SK-N-SH (cell line): ENCODE results near the gene MAPK10. TPM values are rescaled to one million over a fixed set of nuclear protein-coding genes. Genes with fewer than 3 reads are reported as not detected.

Source experiments
- CTCF ChIA-PET: fragments of 300-600, 350-600 bp; formaldehyde crosslinking; extraction: SDS; loops from one replicate; lab custom pipeline; 2021; lab: Yijun Ruan, JAX
- POLR2A ChIA-PET: fragments of 350-600 bp; sonication (Branson Sonifier 250); formaldehyde crosslinking; extraction: SDS; loops from one replicate; lab custom pipeline; 2020; ENCODE audit warnings: antibody characterized with exemption, inconsistent platforms; lab: Yijun Ruan, JAX
- DNase-seq: peaks from one replicate; pipeline ENCODE4 v3.0.0; 2012
- H2AFZ ChIP-seq: fragments of 200-600 bp; sonication (generic); 2 replicates; pipeline ENCODE4 v1.8.1; 2016; ENCODE audit warnings: antibody characterized with exemption, mild to moderate bottlenecking, low read depth
- H3F3A ChIP-seq: fragments of 200-600 bp; sonication (generic); replicated peaks from 2 replicates; pipeline ENCODE3; 2016; ENCODE audit warnings: antibody characterized with exemption, mild to moderate bottlenecking; ENCODE audit not compliant: insufficient read depth
- H3K27ac ChIP-seq, 2 experiments: fragments of 200-500 bp in 1 of 2; fragments of 200-600 bp in 1 of 2; sonication (Bioruptor generic) in 1 of 2; sonication (generic), shearing (Covaris generic) in 1 of 2; 2 replicates each; pipeline versions ENCODE4 v1.5.1 to v1.6.1; 2014 to 2016; ENCODE audit warnings: low read depth in 2 of 2, inconsistent platforms in 1 of 2, low read length in 1 of 2, mild to moderate bottlenecking in 1 of 2, mixed read lengths in 1 of 2
- H3K27me3 ChIP-seq: fragments of 200-600 bp; sonication (generic), shearing (Covaris generic); 2 replicates; pipeline ENCODE4 v1.6.1; 2016; ENCODE audit warnings: mixed run types; ENCODE audit not compliant: insufficient read depth
- H3K36me3 ChIP-seq, 2 experiments: fragments of 200-500 bp in 1 of 2; fragments of 200-600 bp in 1 of 2; sonication (Bioruptor generic) in 1 of 2; sonication (generic) in 1 of 2; replicated peaks in 1 of 2; 2 replicates each; pipeline versions ENCODE3 to v1.5.1; 2014 to 2016; ENCODE audit warnings: low read length in 1 of 2, mild to moderate bottlenecking in 1 of 2; ENCODE audit not compliant: insufficient read depth in 2 of 2, control insufficient read depth in 1 of 2
- H3K4me1 ChIP-seq, 2 experiments: fragments of 200-500 bp in 1 of 2; fragments of 200-600 bp in 1 of 2; sonication (Bioruptor generic) in 1 of 2; sonication (generic), shearing (Covaris generic) in 1 of 2; 2 replicates each; pipeline versions ENCODE4 v1.5.1 to v1.6.1; 2014 to 2016; ENCODE audit warnings: low read depth in 1 of 2, low read length in 1 of 2, mixed run types in 1 of 2; ENCODE audit not compliant: insufficient read depth in 2 of 2, control insufficient read depth in 1 of 2
- H3K4me2 ChIP-seq: fragments of 200-600 bp; sonication (generic), shearing (Covaris generic); 2 replicates; pipeline ENCODE4 v1.6.1; 2017; ENCODE audit warnings: mixed run types
- H3K4me3 ChIP-seq, 2 experiments: fragments of 200-500 bp in 1 of 2; fragments of 200-600 bp in 1 of 2; sonication (Bioruptor generic) in 1 of 2; sonication (generic), shearing (Covaris generic) in 1 of 2; 2 replicates each; pipeline versions ENCODE4 v1.5.1 to v1.8.1; 2014 to 2016; ENCODE audit warnings: low read depth in 2 of 2, inconsistent platforms in 1 of 2, low read length in 1 of 2, mild to moderate bottlenecking in 1 of 2, mixed read lengths in 1 of 2, moderate library complexity in 1 of 2
- H3K79me2 ChIP-seq: fragments of 200-600 bp; sonication (generic); 2 replicates; pipeline ENCODE4 v1.8.1; 2017; ENCODE audit warnings: mild to moderate bottlenecking; ENCODE audit not compliant: insufficient read depth
- H3K9ac ChIP-seq: fragments of 200-600 bp; sonication (generic); 2 replicates; pipeline ENCODE4 v1.6.1; 2017; ENCODE audit warnings: mixed run types
- H3K9me2 ChIP-seq: fragments of 200-600 bp; sonication (generic); 2 replicates; pipeline ENCODE4 v1.6.1; 2017; ENCODE audit warnings: mixed run types
- H3K9me3 ChIP-seq: fragments of 200-600 bp; sonication (generic); 2 replicates; pipeline ENCODE4 v1.6.1; 2017; ENCODE audit warnings: mixed run types, mild to moderate bottlenecking, moderate library complexity
- H4K20me1 ChIP-seq: fragments of 200-600 bp; sonication (generic); 2 replicates; pipeline ENCODE4 v1.6.1; 2017; ENCODE audit warnings: mild to moderate bottlenecking, mixed run types; ENCODE audit not compliant: insufficient read depth
- CHD2 ChIP-seq: fragments of 150-350 bp; IDR thresholded peaks from 2 replicates; pipeline ENCODE4 v1.6.1; 2018; ENCODE audit warnings: low read length; ENCODE audit not compliant: partially characterized antibody
- EP300 ChIP-seq, 2 experiments: IDR thresholded peaks; 2 replicates each; pipeline versions ENCODE4 v1.4.0 to v1.6.1; 2012; ENCODE audit warnings: borderline replicate concordance in 1 of 2, low read depth in 1 of 2, low read length in 1 of 2
- FOXM1 ChIP-seq: IDR thresholded peaks from 2 replicates; pipeline ENCODE4 v1.4.0; 2012; ENCODE audit warnings: low read depth, mild to moderate bottlenecking
- MXI1 ChIP-seq: IDR thresholded peaks from 2 replicates; pipeline ENCODE4 v1.6.1; 2012; ENCODE audit warnings: mild to moderate bottlenecking, low read depth, low read length, improper control_type of control experiment
- NFIC ChIP-seq: IDR thresholded peaks from 2 replicates; pipeline ENCODE4 v1.4.0; 2012; ENCODE audit warnings: borderline replicate concordance
- NRF1 ChIP-seq: IDR thresholded peaks from 2 replicates; pipeline ENCODE4 v1.6.1; 2012; ENCODE audit warnings: low read depth, mild to moderate bottlenecking, low read length
- RCOR1 ChIP-seq: fragments of 150-350 bp; IDR thresholded peaks from 2 replicates; pipeline ENCODE4 v1.6.1; 2017; ENCODE audit warnings: antibody characterized with exemption, low read length
- RFX5 ChIP-seq: IDR thresholded peaks from 2 replicates; pipeline ENCODE4 v1.6.1; 2012; ENCODE audit warnings: mild to moderate bottlenecking, improper control_type of control experiment, low read length
- SIN3A ChIP-seq: IDR thresholded peaks from 2 replicates; pipeline ENCODE4 v1.6.1; 2012; ENCODE audit warnings: low read depth, mild to moderate bottlenecking, low read length, moderate library complexity, borderline replicate concordance
- SMC3 ChIP-seq: IDR thresholded peaks from 2 replicates; pipeline ENCODE4 v1.6.1; 2012; ENCODE audit warnings: low read depth, low read length, improper control_type of control experiment
- TAF1 ChIP-seq: IDR thresholded peaks from 2 replicates; pipeline ENCODE4 v1.6.1; 2012; ENCODE audit warnings: low read depth, mild to moderate bottlenecking, low read length, moderate library complexity, borderline replicate concordance
- TCF12 ChIP-seq: IDR thresholded peaks from 2 replicates; pipeline ENCODE4 v1.4.0; 2012
- TEAD4 ChIP-seq: IDR thresholded peaks from 2 replicates; pipeline ENCODE4 v1.4.0; 2012; ENCODE audit warnings: mild to moderate bottlenecking, borderline replicate concordance; ENCODE audit not compliant: insufficient read depth
- polyA plus RNA-seq, 3 experiments: library from polyadenylated mRNA; depleted of rRNA; stranded (reverse); fragments of >200 nt; gene quantifications; 2 replicates each; pipeline ENCODE4 v1.2.3, GENCODE V29; 2012
- TF ChIP-seq, protein P1 (sequence below): IDR thresholded peaks from 2 replicates; pipeline ENCODE4 v1.4.0; 2012; ENCODE audit warnings: low read depth, borderline replicate concordance
- TF ChIP-seq, protein P2 (sequence below): IDR thresholded peaks from 2 replicates; pipeline ENCODE4; 2012
- TF ChIP-seq, protein P3 (sequence below): fragments of 200-600 bp; sonication (generic); IDR thresholded peaks from 2 replicates; pipeline ENCODE4 v1.6.1; 2017; ENCODE audit warnings: antibody characterized with exemption, mild to moderate bottlenecking, moderate library complexity

The MAPK10 gene
- polyA plus RNA-seq, 1 of the 3 experiments (the other 2 are of a cell fraction) = 8.1 TPM

DNA sequence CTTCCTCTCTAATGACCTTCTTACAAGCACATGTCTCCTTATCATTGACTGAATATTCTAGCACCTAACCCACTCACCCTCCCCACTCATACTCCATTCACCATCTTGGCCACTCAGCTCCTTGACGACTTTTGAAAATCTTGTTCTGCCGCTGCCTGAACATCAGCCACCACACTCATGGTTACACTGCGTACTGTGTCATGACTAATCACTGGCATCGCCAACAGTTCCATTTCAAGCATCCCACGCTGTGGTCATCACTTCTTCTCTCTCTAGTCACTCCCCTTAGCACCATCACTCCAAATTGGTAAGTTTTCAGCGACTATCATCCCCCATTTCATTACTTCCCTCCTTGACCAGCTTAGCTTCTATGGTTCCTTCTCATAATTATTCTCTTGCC, 352.8 kb downstream of the MAPK10 start (continued):
- no peak for TF ChIP-seq EP300 (IDR thresholded peaks at IDR 0.05; ENCODE audit: borderline replicate concordance in 1 of 2, low read depth in 1 of 2, low read length in 1 of 2)
- no peak for TF ChIP-seq SMC3
- TF ChIP-seq MXI1 = no peak
- TF ChIP-seq TEAD4 = no peak
- TF ChIP-seq, protein P1, sequence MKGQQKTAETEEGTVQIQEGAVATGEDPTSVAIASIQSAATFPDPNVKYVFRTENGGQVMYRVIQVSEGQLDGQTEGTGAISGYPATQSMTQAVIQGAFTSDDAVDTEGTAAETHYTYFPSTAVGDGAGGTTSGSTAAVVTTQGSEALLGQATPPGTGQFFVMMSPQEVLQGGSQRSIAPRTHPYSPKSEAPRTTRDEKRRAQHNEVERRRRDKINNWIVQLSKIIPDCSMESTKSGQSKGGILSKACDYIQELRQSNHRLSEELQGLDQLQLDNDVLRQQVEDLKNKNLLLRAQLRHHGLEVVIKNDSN = no peak
- no peak for TF ChIP-seq NRF1
- TF ChIP-seq, all 33 proteins: peak for 0

DNA sequence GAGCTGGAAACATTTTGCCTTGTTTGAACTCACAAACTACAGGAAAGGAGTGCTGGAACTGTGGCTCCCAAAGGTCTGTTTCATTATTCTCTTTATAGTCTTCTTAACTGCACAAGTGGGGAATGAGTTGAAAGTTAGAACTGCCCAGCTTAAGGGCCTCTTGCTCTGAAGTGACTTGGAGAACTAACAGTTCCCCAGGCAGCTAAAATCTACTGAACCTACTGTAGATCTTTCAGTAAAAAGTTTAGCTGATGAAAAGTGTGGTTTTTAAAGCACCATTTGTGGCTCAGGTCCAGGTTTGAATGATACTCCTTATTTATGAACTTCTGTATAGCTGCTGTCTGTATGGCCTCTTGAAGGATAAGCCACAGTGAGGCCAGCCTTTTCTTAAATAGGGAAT, 353.8 kb downstream of the MAPK10 start:
- no peaks in the 10 kb centered on the region for H3K9me3 ChIP-seq
- H4K20me1 ChIP-seq = no peaks in the 10 kb centered on the region
- H3K27ac ChIP-seq = no peak overlapping the region
- no peaks in the 10 kb centered on the region for H3K27me3 ChIP-seq
- TF ChIP-seq RCOR1 = no peak
- no peak for TF ChIP-seq TAF1
- TF ChIP-seq, protein P2, sequence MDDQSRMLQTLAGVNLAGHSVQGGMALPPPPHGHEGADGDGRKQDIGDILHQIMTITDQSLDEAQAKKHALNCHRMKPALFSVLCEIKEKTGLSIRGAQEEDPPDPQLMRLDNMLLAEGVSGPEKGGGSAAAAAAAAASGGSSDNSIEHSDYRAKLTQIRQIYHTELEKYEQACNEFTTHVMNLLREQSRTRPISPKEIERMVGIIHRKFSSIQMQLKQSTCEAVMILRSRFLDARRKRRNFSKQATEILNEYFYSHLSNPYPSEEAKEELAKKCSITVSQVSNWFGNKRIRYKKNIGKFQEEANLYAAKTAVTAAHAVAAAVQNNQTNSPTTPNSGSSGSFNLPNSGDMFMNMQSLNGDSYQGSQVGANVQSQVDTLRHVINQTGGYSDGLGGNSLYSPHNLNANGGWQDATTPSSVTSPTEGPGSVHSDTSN = no peak
- no peak for TF ChIP-seq NRF1
- TF ChIP-seq RFX5 = no peak
- no peak for TF ChIP-seq TEAD4
- no peak for TF ChIP-seq CHD2
- TF ChIP-seq NFIC = no peak
- TF ChIP-seq TCF12 = no peak
- TF ChIP-seq, protein P3, sequence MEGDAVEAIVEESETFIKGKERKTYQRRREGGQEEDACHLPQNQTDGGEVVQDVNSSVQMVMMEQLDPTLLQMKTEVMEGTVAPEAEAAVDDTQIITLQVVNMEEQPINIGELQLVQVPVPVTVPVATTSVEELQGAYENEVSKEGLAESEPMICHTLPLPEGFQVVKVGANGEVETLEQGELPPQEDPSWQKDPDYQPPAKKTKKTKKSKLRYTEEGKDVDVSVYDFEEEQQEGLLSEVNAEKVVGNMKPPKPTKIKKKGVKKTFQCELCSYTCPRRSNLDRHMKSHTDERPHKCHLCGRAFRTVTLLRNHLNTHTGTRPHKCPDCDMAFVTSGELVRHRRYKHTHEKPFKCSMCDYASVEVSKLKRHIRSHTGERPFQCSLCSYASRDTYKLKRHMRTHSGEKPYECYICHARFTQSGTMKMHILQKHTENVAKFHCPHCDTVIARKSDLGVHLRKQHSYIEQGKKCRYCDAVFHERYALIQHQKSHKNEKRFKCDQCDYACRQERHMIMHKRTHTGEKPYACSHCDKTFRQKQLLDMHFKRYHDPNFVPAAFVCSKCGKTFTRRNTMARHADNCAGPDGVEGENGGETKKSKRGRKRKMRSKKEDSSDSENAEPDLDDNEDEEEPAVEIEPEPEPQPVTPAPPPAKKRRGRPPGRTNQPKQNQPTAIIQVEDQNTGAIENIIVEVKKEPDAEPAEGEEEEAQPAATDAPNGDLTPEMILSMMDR = no peak
- TF ChIP-seq SMC3 = no peak
- no peak for TF ChIP-seq SIN3A
- TF ChIP-seq FOXM1 = no peak
- ChIA-PET POLR2A (no interaction called here), CTCF (interaction anchor here (0.7 to 1.3 kb wide), 2 partner anchors 13 to 209 kb away, joined by 3 read pairs; no protein-coding TSS in a partner anchor)
- DNase-seq = no peak
- H3K9me2 ChIP-seq = no peaks in the 10 kb centered on the region
- H3K79me2 ChIP-seq = no peaks in the 10 kb centered on the region
- no peaks in the 10 kb centered on the region for H3K36me3 ChIP-seq
- no peak overlapping the region for H3K4me3 ChIP-seq
- no peak overlapping the region for H3K4me2 ChIP-seq
- H3F3A ChIP-seq = peaks cover 1% of the 10 kb centered on the region
- no peaks in the 10 kb centered on the region for H3K4me1 ChIP-seq
- H3K9ac ChIP-seq = no peak overlapping the region
- H2AFZ ChIP-seq = no peak overlapping the region
